Measurements from ENCODE around the gene TNP1.

GRCh38 chr2:216870508-216871332, 10.9 kb upstream of the TNP1 start:
- TF ChIP-seq POLR2AphosphoS5 (IDR thresholded peaks at IDR 0.05) (no peak), CTCF (IDR thresholded peaks at IDR 0.05) (no peak), POLR2A (IDR thresholded peaks at IDR 0.05) (no peak)
